Activated CD4-positive, alpha-beta T cell treated with anti-CD3 and anti-CD28 coated beads, Interleukin-10, Interleukin-2, amounts not matched to agents 100 ng/mL and 50 ng/mL, durations not matched to agents 16 hours and 8 hours (primary cell): Measurements from ENCODE around the gene PTPRN2.
"Not testable (repeated sequence)": the region's sequence is repeated elsewhere in the genome, so short reads cannot be mapped to it uniquely, and the experiment has no call there.

ENCODE experiments used
- DNase-seq: peaks from one replicate; pipeline ENCODE4 v3.0.0-alpha.2; 2020

PTPRN2 gene

GRCh38 chr7:158289231-158289630, 298.4 kb downstream of the PTPRN2 start:
- no peak for DNase-seq

GRCh38 chr7:158286210-158286609, 301.4 kb downstream of the PTPRN2 start:
- DNase-seq = no peak

GRCh38 chr7:158285383-158285770, 302.2 kb downstream of the PTPRN2 start:
- DNase-seq = no peak

DNA sequence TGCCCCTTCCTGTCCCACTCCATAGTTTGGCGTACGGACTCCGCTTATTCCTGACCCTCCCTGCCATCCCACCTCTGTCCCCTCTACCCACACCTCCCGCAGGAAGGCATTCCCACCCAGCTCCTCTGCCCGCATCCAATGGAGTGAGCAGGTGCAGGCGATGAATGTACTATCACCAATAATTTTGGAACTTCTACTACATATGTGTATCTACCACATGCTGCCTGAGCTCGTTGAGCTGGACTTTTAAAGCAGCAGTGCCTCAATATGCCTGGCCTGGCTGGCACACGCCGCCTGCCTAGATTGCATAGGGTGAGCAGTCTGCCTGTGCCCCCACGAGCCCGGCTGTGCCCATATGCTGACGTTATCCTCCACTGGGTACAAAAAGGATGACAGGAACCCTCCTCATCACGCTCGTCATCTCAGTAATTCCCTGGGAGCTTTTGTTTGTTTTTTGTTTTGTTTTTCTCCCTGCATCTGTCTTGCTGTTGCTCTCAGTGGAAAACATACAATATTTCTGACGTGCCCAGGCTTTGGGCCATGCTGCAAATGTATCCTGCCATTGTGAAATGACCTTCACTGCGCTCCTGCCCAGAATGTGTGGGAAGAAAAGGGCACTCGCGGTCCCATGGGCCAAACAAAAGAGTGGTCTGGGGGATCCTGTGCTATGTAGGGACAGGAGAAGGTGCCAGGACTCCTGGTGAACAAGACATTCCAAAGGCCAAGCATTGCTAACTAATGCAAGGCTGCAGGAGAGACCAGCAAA, 302.8 kb downstream of the PTPRN2 start:
- DNase-seq = no peak

- no peak for DNase-seq
Observed at GRCh38 chr7:158284121-158284520, 303.5 kb downstream of the PTPRN2 start.

GRCh38 chr7:158283016-158283974, 304.3 kb downstream of the PTPRN2 start:
- no peak for DNase-seq

GRCh38 chr7:158282461-158283001, 305.1 kb downstream of the PTPRN2 start:
- DNase-seq = no peak

GRCh38 chr7:158281441-158281840, 306.2 kb downstream of the PTPRN2 start:
- DNase-seq = no peak

DNA sequence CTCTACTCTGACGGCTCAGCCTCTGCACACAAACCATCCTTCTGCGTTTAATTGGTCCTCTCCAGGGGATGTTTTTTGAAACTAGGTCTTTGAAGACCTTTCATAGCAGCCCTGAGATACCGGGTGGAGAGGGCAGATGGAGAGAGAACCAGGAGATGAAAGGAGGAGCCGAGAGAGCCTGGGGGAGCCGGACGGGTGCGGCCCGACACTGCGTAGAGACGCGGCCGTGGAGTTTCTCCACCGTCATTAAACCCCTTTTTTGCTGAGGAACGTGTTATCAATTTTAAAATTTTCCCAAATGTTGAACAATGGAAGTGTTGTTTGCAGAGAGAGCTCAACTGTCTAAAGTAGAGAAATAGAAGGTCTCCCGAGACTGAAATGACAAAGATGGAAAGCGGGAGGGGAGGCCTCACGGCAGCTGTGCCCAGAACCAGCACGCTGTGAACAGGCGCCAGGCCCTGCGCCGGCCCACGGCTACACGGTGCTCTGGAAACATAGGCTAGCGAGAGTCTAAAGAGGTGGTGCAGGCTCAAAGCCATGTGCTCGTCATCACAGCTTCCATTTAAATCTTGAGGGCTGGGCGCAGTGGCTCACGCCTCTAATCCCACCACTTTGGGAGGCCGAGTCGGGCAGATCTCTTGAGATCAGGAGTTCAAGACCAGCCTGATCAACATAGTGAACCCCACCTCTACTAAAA, 307.0 kb downstream of the PTPRN2 start:
- DNase-seq = no peak

- DNase-seq = no peak
Observed at GRCh38 chr7:158279539-158280447, 307.8 kb downstream of the PTPRN2 start.

- DNase-seq = no peak
Observed at GRCh38 chr7:158278745-158279320, 308.8 kb downstream of the PTPRN2 start.

DNA sequence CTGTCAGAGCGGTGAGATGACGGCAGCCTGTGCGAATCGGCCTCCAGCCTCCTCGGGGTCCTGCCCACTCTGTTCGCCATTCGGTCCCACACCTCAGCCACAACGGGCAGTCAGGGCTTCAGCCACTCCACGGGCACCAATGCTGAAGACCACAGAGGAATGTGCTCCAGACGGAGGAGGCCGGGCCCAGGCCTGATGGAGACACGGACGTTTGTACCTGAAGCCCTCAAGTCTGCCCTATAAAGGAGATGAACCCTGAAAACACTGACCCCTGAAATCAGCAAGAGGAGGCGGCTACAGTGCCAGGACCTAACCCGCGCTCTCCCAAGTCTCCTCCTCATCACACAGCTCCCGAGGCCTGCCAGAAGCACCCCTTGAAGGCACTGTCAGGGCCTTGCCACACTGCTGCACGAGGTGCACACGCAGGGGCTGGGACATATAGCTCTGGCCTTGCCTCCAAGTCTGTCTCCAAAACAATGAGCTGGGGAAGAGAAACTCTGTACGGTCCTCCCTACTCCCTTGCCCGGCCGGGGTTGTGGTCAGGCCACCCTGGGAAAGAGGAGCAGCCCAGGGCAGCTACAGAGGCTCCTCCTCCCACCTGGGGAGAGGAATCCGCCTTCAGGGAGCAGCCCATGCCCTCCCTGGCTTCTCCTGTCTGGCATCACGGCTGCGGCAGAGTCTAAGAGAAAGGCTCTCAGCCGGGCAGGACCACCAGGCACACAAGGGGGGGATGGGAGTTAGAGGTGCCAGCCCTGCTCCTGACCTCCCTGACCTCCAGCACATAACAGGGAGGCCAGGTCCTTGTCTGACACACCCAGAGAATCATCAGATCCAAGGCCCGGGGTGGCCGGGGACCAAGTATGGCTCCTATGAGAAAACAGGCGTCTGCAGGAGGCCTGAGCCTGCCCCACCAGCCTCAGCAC, 310.1 kb downstream of the PTPRN2 start:
- no peak for DNase-seq

DNA sequence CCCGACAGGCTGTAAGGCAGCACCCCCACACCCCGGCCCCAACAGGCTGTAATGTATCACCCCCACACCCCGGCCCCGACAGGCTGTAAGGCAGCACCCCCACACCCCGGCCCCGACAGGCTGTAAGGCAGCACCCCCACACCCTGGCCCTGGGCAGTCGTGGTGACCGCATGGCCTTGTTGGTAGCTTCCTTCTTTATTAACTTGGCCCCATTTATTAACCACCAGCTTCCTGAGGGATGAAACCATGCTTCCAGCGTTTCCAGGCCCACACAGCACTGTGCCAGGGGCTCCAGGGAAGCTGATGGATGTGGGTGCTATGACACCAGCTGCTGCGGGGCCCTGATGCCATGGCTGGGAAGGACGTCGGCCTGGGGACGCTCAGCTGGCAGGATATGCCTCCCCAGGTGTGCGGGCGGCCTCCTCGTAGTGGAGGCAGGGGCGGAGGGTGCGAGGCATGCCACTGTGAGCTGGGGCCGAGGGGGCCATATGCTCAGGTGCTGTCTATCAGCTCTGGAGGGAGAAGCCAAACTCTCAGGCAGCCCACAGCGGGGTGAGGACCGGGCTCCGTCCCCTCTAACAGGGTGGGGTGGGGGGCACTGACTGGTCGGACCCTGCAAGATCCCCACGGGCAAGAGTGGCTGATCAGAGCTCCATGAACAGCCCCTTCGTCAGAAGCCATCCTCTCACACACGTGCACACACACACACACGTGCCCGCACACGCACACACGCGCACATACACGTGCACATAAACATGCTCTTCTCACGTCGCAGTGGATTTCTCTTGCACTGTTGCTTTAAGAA, 311.0 kb downstream of the PTPRN2 start:
- no peak for DNase-seq

DNA sequence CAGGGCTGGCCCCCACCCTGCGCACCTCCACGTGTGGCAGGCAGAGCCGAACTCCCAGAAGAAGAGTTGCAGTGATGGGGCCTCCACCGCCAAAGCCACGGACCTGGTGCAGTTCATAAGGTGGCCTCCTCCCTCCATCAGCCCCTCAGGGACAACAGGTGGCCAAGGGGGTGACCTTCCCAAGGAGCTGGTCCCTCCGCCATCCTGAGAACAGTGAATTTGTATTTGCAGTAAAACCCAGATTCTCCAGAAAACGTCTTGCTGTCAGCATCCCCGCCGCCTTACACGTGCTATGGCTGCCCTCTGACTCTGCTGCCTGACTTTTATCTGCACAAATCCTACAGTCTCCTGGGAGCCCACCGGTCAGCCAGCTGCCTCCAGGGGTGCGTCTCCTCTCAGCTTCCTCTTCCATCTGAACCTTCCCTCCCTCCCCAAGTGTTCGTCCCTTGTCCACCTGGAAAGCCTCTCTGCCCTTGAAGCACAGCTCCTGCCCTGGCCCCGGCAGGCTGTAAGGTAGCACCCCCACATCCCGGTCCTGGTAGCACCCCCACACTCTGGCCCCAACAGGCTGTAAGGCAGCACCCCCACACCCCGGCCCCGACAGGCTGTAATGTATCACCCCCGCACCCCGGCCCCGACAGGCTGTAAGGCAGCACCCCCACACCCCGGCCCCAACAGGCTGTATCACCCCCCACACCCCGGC, 311.8 kb downstream of the PTPRN2 start:
- no peak for DNase-seq

GRCh38 chr7:158274996-158275395, 312.6 kb downstream of the PTPRN2 start:
- no peak for DNase-seq

DNA sequence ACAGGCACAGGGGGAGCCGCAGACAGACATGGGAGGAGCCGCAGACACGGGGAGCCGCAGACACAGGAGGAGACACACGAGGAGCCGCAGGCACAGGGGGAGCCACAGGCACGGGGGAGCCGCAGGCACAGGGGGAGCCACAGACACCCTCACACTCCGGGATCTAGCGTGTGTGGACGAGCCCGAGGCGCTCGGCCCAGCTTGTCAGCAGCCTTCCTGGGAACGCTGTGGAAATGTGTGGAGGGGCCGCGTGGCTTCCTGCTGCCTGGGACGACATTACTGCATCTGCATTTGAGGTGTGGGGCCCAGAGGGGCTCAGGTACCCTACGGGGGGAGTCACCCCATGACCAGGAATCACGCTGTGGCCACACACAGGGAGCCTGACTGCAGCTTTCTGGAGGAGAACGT, 313.2 kb downstream of the PTPRN2 start:
- DNase-seq = no peak

- not testable (repeated sequence) for DNase-seq
Observed at GRCh38 chr7:158273756-158274342, 313.8 kb downstream of the PTPRN2 start.

DNA sequence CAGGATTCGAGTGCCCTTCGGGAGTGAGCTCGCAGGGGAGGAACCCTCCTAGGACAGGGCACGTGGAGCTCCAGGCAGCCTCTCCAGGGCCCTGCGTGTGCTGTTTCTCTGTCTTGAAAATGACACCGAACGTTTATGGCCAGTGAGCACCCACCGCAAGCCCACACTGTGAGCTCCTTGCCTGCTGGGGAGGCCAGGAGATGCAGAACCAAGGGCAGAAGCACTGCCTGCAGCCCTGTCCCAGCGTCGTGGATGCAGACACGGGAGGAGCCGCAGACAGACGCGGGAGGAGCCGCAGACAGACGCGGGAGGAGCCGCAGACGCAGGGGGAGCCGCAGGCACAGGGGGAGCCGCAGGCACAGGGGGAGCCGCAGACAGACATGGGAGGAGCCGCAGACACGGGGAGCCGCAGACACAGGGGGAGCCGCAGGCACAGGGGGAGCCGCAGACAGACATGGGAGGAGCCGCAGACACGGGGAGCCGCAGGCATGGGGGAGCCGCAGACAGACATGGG, 314.4 kb downstream of the PTPRN2 start:
- no peak for DNase-seq
